HL-60/S4 treated with retinoic acid at 250 ng/mL for 4 days and 3 days (cell line): ENCODE measurements around the gene ABCB9.

ENCODE experiments used
- in situ Hi-C: fragments of 300-500 bp; cut with MboI; formaldehyde crosslinking; loops from 2 replicates; pipeline ENCODE4 v1.7.0; 2022; ENCODE audit warnings: low sequenced_read_pairs

The ABCB9 gene

GRCh38 chr12:122966743-122967550 is 684 bp upstream of the ABCB9 start:
- in situ Hi-C loops = loop anchor here (25.0 kb wide), 1 partner anchor 330 kb away; no protein-coding TSS in a partner anchor

DNA sequence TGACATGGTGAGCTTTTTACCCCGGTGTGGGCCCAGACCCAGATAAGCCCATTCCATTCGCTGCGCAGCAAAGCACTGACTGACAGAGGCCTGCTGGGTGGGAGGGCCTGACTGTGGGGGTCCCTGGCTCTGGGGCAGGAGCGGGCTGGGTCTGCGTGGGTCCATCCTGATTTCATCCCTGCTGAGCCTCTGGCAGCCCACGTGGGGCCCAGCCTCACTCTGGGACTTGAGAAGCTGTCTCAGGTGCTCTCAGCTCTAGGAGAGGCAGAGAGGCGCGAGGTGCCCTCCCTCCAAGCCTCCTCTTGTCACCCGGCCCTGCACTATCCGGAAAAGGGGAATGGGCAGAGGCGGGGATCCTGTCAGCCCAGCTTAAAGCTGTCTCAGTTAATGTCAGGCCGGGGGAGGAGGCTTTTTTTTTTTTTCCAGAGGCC is 927 bp downstream of the ABCB9 start:
- in situ Hi-C loops = loop anchor here (25.0 kb wide), 1 partner anchor 328 kb away; no protein-coding TSS in a partner anchor

- in situ Hi-C loops = loop anchor here (25.0 kb wide), 1 partner anchor 327 kb away; no protein-coding TSS in a partner anchor
These were observed 1.6 kb downstream of the ABCB9 start for GRCh38 chr12:122964439-122965257.

DNA sequence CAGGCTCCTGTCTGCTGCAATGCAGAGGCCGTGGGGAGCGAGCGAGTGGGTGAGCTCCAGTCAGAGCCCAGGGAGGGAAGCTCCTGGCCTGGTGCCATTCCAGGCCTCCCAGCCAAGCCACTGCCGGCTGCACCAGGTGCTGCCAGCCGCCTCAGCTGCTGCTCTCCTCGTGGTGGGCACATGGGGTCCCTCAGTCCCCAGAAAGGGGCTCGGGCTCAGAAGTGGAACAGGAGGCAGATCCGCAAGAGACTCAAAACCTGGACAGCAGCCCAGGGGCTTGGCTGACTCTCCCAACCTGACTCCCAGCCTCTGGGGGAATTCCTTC is 2.4 kb downstream of the ABCB9 start:
- in situ Hi-C loops = loop anchor here (25.0 kb wide), 1 partner anchor 327 kb away; no protein-coding TSS in a partner anchor

- in situ Hi-C loops = loop anchor here (25.0 kb wide), 1 partner anchor 324 kb away; no protein-coding TSS in a partner anchor
These were observed 4.5 kb downstream of the ABCB9 start for GRCh38 chr12:122961531-122962329.

- in situ Hi-C loops = loop anchor here (25.0 kb wide), 1 partner anchor 323 kb away; no protein-coding TSS in a partner anchor
These were observed 6.1 kb downstream of the ABCB9 start for GRCh38 chr12:122960193-122960569.

- in situ Hi-C loops = loop anchor here (10.0 to 25.0 kb wide), 2 partner anchors 105 to 322 kb away; no protein-coding TSS in a partner anchor
These were observed 6.6 kb downstream of the ABCB9 start for GRCh38 chr12:122959566-122960192.

DNA sequence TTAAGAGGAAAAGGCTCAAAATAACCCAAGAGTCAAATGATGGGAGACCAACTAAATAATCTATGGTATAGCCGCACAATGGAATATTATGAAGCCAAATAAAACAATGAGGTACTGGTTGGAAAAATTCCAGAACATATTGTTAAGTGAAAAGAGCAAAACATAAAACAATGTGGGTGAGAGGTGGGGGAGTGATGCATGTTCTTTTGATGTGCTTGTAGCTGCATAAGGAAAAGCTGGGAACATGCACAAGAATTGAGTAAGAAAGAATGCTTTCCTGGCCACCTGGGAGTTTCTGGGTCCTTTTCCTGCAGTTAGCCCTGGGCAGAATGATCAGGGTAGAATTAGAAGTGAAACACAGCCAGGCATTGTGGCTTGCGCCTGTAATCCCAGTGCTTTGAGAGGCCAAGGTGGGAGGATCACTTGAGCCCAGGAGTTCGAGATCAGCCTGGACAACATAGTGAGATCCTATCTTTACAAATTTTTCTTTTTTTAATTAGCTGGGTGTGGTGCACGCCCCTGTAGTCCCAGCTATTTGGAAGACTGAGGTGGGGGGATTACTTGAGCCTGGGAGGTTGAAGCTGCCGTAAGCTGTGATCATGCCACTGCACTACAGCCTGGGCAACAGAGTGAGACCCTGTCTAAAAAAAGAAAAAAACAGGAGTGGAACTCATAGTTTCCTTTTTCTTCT is 7.9 kb downstream of the ABCB9 start:
- in situ Hi-C loops = loop anchor here (10.0 to 25.0 kb wide), 2 partner anchors 104 to 321 kb away; no protein-coding TSS in a partner anchor

GRCh38 chr12:122956035-122956434 is 10.2 kb downstream of the ABCB9 start:
- in situ Hi-C loops = loop anchor here (10.0 to 25.0 kb wide), 2 partner anchors 101 to 319 kb away; no protein-coding TSS in a partner anchor

DNA sequence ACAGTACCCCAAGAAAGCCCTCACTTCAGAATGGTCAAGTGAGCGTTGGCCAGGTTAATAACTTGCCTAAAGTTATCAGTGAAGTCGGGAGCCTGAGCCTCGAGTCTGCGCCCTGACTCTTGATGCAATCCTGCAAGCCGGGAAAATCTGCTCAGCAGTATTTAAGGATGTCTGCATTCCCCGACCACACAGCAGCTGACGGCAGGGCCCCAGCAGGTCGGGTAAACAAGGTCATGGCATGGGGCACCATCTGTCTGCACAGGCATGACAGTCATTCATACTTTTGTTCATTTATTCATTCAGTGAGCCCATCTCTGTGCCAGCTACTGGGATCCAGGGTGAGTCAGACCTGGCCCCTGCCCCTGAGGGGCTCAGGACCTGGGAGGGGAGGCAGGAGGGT is 11.1 kb downstream of the ABCB9 start:
- in situ Hi-C loops = loop anchor here (10.0 to 25.0 kb wide), 2 partner anchors 100 to 318 kb away; no protein-coding TSS in a partner anchor

- in situ Hi-C loops = loop anchor here (10.0 to 25.0 kb wide), 2 partner anchors 97 to 315 kb away; no protein-coding TSS in a partner anchor
These were observed 14.0 kb downstream of the ABCB9 start for GRCh38 chr12:122951979-122952892.

DNA sequence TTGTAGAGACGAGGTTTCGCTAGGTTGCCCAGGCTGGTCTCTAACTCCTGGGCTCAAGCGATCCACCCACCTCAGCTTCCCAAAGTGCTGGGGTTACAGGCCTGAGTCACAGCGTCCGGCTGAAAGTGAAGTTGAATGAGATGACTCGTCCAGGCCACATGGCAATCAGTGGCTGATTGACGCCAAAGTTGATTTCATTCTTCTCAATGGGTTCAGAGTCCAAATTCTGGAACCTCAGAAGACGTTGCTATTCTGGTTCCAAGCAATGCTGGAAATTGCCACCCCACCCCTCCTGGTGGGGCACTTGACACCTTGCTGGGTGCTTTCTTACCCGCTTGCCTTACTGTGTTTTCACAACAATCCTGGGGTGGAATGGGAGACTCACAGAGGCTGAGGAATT is 14.9 kb downstream of the ABCB9 start:
- in situ Hi-C loops = loop anchor here (10.0 to 25.0 kb wide), 2 partner anchors 97 to 314 kb away; no protein-coding TSS in a partner anchor

- in situ Hi-C loops = loop anchor here (10.0 to 25.0 kb wide), 2 partner anchors 95 to 313 kb away; no protein-coding TSS in a partner anchor
These were observed 16.2 kb downstream of the ABCB9 start for GRCh38 chr12:122949816-122950675.

DNA sequence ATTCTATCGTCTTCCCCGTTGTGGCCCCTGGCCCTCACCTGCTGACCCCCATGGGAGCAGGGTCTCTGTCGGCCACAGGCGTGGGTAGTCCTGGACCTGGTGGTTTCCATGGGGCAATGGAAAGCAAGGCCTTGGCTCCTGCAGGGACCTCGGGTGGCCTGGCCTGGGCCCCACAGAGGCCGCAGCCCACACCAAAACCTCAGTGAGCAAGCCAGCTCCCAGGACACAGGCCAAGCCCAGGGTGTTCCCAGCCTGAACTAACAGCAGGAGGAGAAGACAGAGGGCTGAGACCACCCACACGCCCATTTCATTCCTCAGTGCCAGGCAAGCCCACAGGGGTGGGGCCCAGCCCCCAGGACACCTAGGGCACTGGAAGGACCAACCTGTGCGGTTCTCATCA is 16.9 kb downstream of the ABCB9 start:
- in situ Hi-C loops = no loop called here

GRCh38 chr12:122948605-122949004 is 17.7 kb downstream of the ABCB9 start:
- in situ Hi-C loops = no loop called here

- in situ Hi-C loops = no loop called here
These were observed 18.9 kb downstream of the ABCB9 start for GRCh38 chr12:122947352-122947792.

GRCh38 chr12:122946690-122947341 is 19.4 kb downstream of the ABCB9 start:
- in situ Hi-C loops = no loop called here
